ENCODE results near the gene RSPO3.

GRCh38 chr6:127160484-127160883, 42.0 kb downstream of the RSPO3 start:
- no peak for TF ChIP-seq EZH2phosphoT487 (IDR thresholded peaks at IDR 0.05; ENCODE audit: insufficient read depth, low read depth)
- TF ChIP-seq EZH2 (IDR thresholded peaks at IDR 0.05; ENCODE audit: insufficient read depth, poor library complexity, severe bottlenecking), result no peak

All from GM23248 (cell line).